Esophagus muscularis mucosa (tissue), 4 donors: ENCODE results near the gene NOSTRIN. TPM values are rescaled to one million over a fixed set of nuclear protein-coding genes. Genes with fewer than 3 reads are reported as not detected.

ENCODE experiments used
- DNase-seq: peaks from one replicate; pipeline ENCODE4 v3.0.0-alpha.2; 2017; ENCODE audit errors: extremely low spot score
- H3K27ac ChIP-seq, 4 donors: fragments of 200-600 bp; sonication (generic); replicated peaks in 1 of 4; 1 replicate in 3 of 4; 2 replicates in 1 of 4; pipeline ENCODE4 v1.5.1; 2016 to 2019; ENCODE audit warnings: mild to moderate bottlenecking in 1 of 4
- H3K27me3 ChIP-seq, 4 donors: fragments of 200-600 bp; sonication (generic); one replicate each; pipeline versions ENCODE4 v1.5.1 to v1.6.0; 2016 to 2019
- H3K36me3 ChIP-seq, 4 donors: fragments of 200-600 bp; sonication (generic); one replicate each; pipeline ENCODE4 v1.5.1; 2016 to 2019
- H3K4me1 ChIP-seq, 4 donors: fragments of 200-600 bp; sonication (generic); one replicate each; pipeline ENCODE4 v1.5.1; 2016 to 2019
- H3K4me3 ChIP-seq, 4 donors: fragments of 200-600 bp; sonication (generic); 1 replicate in 2 of 4; 2 replicates in 2 of 4; pipeline ENCODE4 v1.5.1; 2016 to 2019; ENCODE audit warnings: mild to moderate bottlenecking in 4 of 4, moderate library complexity in 1 of 4
- H3K9me3 ChIP-seq, 4 donors: fragments of 200-600 bp; sonication (generic); 1 replicate in 3 of 4; 2 replicates in 1 of 4; pipeline ENCODE4 v1.5.1; 2016 to 2019
- CTCF ChIP-seq, 3 experiments: fragments of 200-600 bp in 2 of 3; fragments of 450-650 bp in 1 of 3; sonication (generic) in 2 of 3; IDR thresholded peaks; one replicate each; pipeline ENCODE4 v1.5.1; 2017 to 2019; ENCODE audit warnings: antibody characterized with exemption in 3 of 3, mild to moderate bottlenecking in 2 of 3, moderate library complexity in 1 of 3
- EP300 ChIP-seq: sonication (generic); formaldehyde crosslinking; IDR thresholded peaks from one replicate; pipeline ENCODE4 v1.6.1; 2017; ENCODE audit warnings: antibody characterized with exemption
- POLR2A ChIP-seq: fragments of 450-650 bp; IDR thresholded peaks from one replicate; pipeline ENCODE4 v1.6.1; 2017; ENCODE audit warnings: antibody characterized with exemption, moderate library complexity, mild to moderate bottlenecking, low read depth
- POLR2AphosphoS5 ChIP-seq, 2 donors: sonication (generic); formaldehyde crosslinking; IDR thresholded peaks; one replicate each; pipeline ENCODE4 v1.6.1; 2017; ENCODE audit warnings: antibody characterized with exemption in 2 of 2
- WGBS: methylation state at CpG from one replicate; pipeline ENCODE4 v1.1.5; 2018; 5-methylcytosine and 5-hydroxymethylcytosine counted together
- intact Hi-C: fragments of 100-400 bp; cut with DNase I; formaldehyde crosslinking; loops from one replicate; pipeline ENCODE4 v1.15.1; 2023
- total RNA-seq, 4 donors: library from RNA; depleted of rRNA; stranded (reverse); fragments of >200 nt; gene quantifications; one replicate each; pipeline versions ENCODE4 v1.1.0 to v1.2.1, GENCODE V29; 2016

Gene NOSTRIN
- 10 to 100 TPM in 3 of 4 donors, 1 to 10 TPM in 1; 6.6 to 21.5 (median 16.2) TPM for total RNA-seq

- Histone ChIP-seq H3K36me3 (no peaks in the 10 kb centered on the region), H3K4me1 (peaks cover 0 to 21% (median 0%) of the 10 kb centered on the region in 4 donors), H3K27me3 (no peaks in the 10 kb centered on the region), H3K27ac (peak within 1 kb of the TSS in 3 of 4 donors; percentile 46 to 57 (median 50)), H3K4me3 (peak within 1 kb of the TSS; percentile 30 to 48 (median 30)), H3K9me3 (no peaks in the 10 kb centered on the region)
- TF ChIP-seq EP300 = no peak
- no peak for TF ChIP-seq CTCF (IDR thresholded peaks at IDR 0.05)
- peak; percentile 32 for TF ChIP-seq POLR2A
- TF ChIP-seq POLR2AphosphoS5 (IDR thresholded peaks at IDR 0.05) = peak; percentile 57 to 83
- intact Hi-C loops = no loop called here
- no peak for DNase-seq
- 48% methylated on average over 10 of the region's 10 CpGs for WGBS
Measured at GRCh38 chr2:168801961-168802858, at the start of gene NOSTRIN. TSS of gene NOSTRIN (plus strand) at chr2:168802637. CDS start at chr2:168802647, 10 bp downstream.

GRCh38 chr2:168753765-168754329, 48.6 kb upstream of the NOSTRIN start:
- TF ChIP-seq POLR2A (no peak), EP300 (no peak), POLR2AphosphoS5 (IDR thresholded peaks at IDR 0.05) (no peak), CTCF (IDR thresholded peaks at IDR 0.05) (no peak)
- no peaks in the 10 kb centered on the region for H3K27me3 ChIP-seq
- intact Hi-C loops = loop anchor here (10.0 kb wide), 1 partner anchor 299 kb away; the partner anchor contains the start of gene CERS6
- no peaks in the 10 kb centered on the region for H3K9me3 ChIP-seq
- H3K27ac ChIP-seq = no peak overlapping the region
- peaks cover 10 to 23% (median 16%) of the 10 kb centered on the region in 4 donors for H3K4me1 ChIP-seq
- no peak for DNase-seq
- 97% methylated on average over 8 of the region's 8 CpGs for WGBS
- H3K4me3 ChIP-seq = no peak overlapping the region
- H3K36me3 ChIP-seq = peaks cover 0 to 5% (median 2%) of the 10 kb centered on the region in 4 donors

GRCh38 chr2:168757223-168757622, 45.2 kb upstream of the NOSTRIN start:
- Histone ChIP-seq H3K4me3 (no peak overlapping the region), H3K27me3 (no peaks in the 10 kb centered on the region), H3K9me3 (no peaks in the 10 kb centered on the region), H3K4me1 (peaks cover 0 to 6% (median 4%) of the 10 kb centered on the region in 4 donors), H3K36me3 (peaks cover 0 to 5% (median 2%) of the 10 kb centered on the region in 4 donors), H3K27ac (no peak overlapping the region)
- WGBS = 61% methylated on average over 3 of the region's 3 CpGs
- DNase-seq = no peak
- intact Hi-C loops = loop anchor here (10.0 kb wide), 1 partner anchor 302 kb away; the partner anchor contains the start of gene CERS6
- TF ChIP-seq POLR2AphosphoS5 (IDR thresholded peaks at IDR 0.05) (no peak), POLR2A (no peak), CTCF (IDR thresholded peaks at IDR 0.05) (no peak), EP300 (no peak)

- no peak for TF ChIP-seq EP300
- TF ChIP-seq POLR2AphosphoS5 (IDR thresholded peaks at IDR 0.05) = peak in 1 of 2 donors; percentile 21
- peak; percentile 57 to 69 (median 62) for TF ChIP-seq CTCF (IDR thresholded peaks at IDR 0.05)
- Histone ChIP-seq H3K9me3 (no peaks in the 10 kb centered on the region), H3K4me1 (peaks cover 0 to 4% (median 4%) of the 10 kb centered on the region in 4 donors), H3K27ac (no peak overlapping the region), H3K4me3 (no peak overlapping the region), H3K36me3 (peaks cover 0 to 5% (median 2%) of the 10 kb centered on the region in 4 donors), H3K27me3 (no peaks in the 10 kb centered on the region)
- intact Hi-C loops = loop anchor here (2.0 to 10.0 kb wide), 2 partner anchors 304 to 410 kb away; partner anchors contain the start of gene CERS6
- WGBS = 27% methylated on average over 3 of the region's 3 CpGs
- DNase-seq = no peak
Measured at GRCh38 chr2:168758970-168759820, 43.2 kb upstream of the NOSTRIN start.
